ENCODE results near the gene MMP15. TPM values are rescaled to one million over a fixed set of nuclear protein-coding genes. Genes with fewer than 3 reads are reported as not detected.

The MMP15 gene
- total RNA-seq, 1 donor from 2014 or later: 15.4 TPM

GRCh38 chr16:58047557-58048348 is 22.2 kb downstream of the MMP15 start:
- TF ChIP-seq EZH2 (IDR thresholded peaks at IDR 0.05; ENCODE audit: insufficient read depth, low read length): no peak
- no peaks in the 10 kb centered on the region for H3K4me1 ChIP-seq (ENCODE audit: insufficient read depth, low read length)
- no peaks in the 10 kb centered on the region for H3K36me3 ChIP-seq (ENCODE audit: insufficient read depth, low read length)
- no peak overlapping the region for H3K4me2 ChIP-seq (ENCODE audit: low read length)
- Mint-ChIP-seq H3K4me1 (ENCODE audit: low read depth, unreplicated experiment) (no peaks in the 10 kb centered on the region), H3K4me3 (ENCODE audit: unreplicated experiment) (no peak overlapping the region), H3K9me3 (ENCODE audit: unreplicated experiment) (no peaks in the 10 kb centered on the region), H3K27me3 (ENCODE audit: low read depth, unreplicated experiment) (no peaks in the 10 kb centered on the region), H3K27ac (ENCODE audit: unreplicated experiment) (no peak overlapping the region), H3K36me3 (ENCODE audit: low read depth, unreplicated experiment) (peaks cover 2% of the 10 kb centered on the region)
- H3K4me3 ChIP-seq (ENCODE audit: insufficient read depth, low read depth, low read length): no peak overlapping the region
- DNase-seq (ENCODE audit: low read depth): no peak
- no peaks in the 10 kb centered on the region for H3K27me3 ChIP-seq (ENCODE audit: insufficient read depth, low read length)
- H3K9ac ChIP-seq (ENCODE audit: low read length): no peak overlapping the region
- H3K27ac ChIP-seq (ENCODE audit: low read depth, low read length): no peak overlapping the region
- no peaks in the 10 kb centered on the region for H3K79me2 ChIP-seq (ENCODE audit: insufficient read depth, low read length)
- no peak overlapping the region for H2AFZ ChIP-seq (ENCODE audit: low read depth, low read length)
- H4K20me1 ChIP-seq (ENCODE audit: insufficient read depth, low read length): no peaks in the 10 kb centered on the region
- FAIRE-seq: no peak
- no peaks in the 10 kb centered on the region for H3K9me3 ChIP-seq (ENCODE audit: insufficient read depth, low read depth, low read length)

DNA sequence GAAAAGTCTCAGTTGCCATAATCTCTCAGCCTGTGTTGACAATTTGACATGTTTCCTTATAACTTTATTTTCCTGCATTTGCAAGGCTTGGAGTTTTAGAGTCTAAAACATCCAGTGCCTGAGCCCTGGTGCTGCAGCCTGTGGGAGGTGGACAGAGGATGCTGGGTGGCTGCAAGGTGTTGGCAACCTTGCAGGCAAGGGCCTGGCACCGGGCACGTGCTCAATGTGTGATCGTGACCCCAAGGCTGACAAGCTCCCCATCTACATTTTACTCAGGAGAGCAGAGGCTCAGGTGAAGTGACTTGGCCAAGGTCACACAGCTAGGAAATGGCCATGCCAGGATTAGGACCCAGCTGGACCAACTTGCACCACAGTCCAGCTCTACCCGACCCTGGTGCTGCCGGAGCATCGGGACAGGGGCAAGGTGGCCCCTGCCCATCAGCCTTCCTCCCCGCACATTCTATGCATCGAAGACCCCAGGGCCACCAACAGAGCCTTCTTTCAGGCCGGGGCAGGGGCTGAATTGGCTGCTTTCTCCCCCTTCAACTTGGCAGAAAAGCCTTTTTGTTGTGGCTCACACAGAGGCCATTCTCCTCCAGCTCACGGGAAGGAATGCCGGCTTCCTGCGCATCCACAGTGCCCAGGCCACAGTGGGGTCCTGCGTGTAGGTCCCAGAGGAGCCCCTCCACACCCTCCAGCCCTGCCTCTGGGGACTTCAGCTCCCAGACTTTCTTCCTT is 23.1 kb downstream of the MMP15 start:
- TF ChIP-seq EZH2 (IDR thresholded peaks at IDR 0.05; ENCODE audit: insufficient read depth, low read length): no peak
- TF ChIP-seq, protein P1, sequence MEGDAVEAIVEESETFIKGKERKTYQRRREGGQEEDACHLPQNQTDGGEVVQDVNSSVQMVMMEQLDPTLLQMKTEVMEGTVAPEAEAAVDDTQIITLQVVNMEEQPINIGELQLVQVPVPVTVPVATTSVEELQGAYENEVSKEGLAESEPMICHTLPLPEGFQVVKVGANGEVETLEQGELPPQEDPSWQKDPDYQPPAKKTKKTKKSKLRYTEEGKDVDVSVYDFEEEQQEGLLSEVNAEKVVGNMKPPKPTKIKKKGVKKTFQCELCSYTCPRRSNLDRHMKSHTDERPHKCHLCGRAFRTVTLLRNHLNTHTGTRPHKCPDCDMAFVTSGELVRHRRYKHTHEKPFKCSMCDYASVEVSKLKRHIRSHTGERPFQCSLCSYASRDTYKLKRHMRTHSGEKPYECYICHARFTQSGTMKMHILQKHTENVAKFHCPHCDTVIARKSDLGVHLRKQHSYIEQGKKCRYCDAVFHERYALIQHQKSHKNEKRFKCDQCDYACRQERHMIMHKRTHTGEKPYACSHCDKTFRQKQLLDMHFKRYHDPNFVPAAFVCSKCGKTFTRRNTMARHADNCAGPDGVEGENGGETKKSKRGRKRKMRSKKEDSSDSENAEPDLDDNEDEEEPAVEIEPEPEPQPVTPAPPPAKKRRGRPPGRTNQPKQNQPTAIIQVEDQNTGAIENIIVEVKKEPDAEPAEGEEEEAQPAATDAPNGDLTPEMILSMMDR (IDR thresholded peaks at IDR 0.05; ENCODE audit: insufficient read depth, low read depth, low read length): no peak
- no peaks in the 10 kb centered on the region for H3K9me3 ChIP-seq (ENCODE audit: insufficient read depth, low read depth, low read length)
- H3K4me3 ChIP-seq (ENCODE audit: insufficient read depth, low read depth, low read length): no peak overlapping the region
- DNase-seq (ENCODE audit: low read depth): no peak
- no peaks in the 10 kb centered on the region for H3K27me3 Mint-ChIP-seq (ENCODE audit: low read depth, unreplicated experiment)
- no peak overlapping the region for H2AFZ ChIP-seq (ENCODE audit: low read depth, low read length)
- H3K4me3 Mint-ChIP-seq (ENCODE audit: unreplicated experiment): no peak overlapping the region
- no peaks in the 10 kb centered on the region for H3K4me1 Mint-ChIP-seq (ENCODE audit: low read depth, unreplicated experiment)
- H3K9me3 Mint-ChIP-seq (ENCODE audit: unreplicated experiment): no peaks in the 10 kb centered on the region
- no peaks in the 10 kb centered on the region for H3K27me3 ChIP-seq (ENCODE audit: insufficient read depth, low read length)
- FAIRE-seq: no peak
- no peak overlapping the region for H3K4me2 ChIP-seq (ENCODE audit: low read length)
- no peaks in the 10 kb centered on the region for H3K36me3 Mint-ChIP-seq (ENCODE audit: low read depth, unreplicated experiment)
- H3K27ac Mint-ChIP-seq (ENCODE audit: unreplicated experiment): no peak overlapping the region
- H3K36me3 ChIP-seq (ENCODE audit: insufficient read depth, low read length): no peaks in the 10 kb centered on the region
- no peak overlapping the region for H3K9ac ChIP-seq (ENCODE audit: low read length)
- H3K27ac ChIP-seq (ENCODE audit: low read depth, low read length): no peak overlapping the region
- no peaks in the 10 kb centered on the region for H3K79me2 ChIP-seq (ENCODE audit: insufficient read depth, low read length)
- no peaks in the 10 kb centered on the region for H4K20me1 ChIP-seq (ENCODE audit: insufficient read depth, low read length)
- no peaks in the 10 kb centered on the region for H3K4me1 ChIP-seq (ENCODE audit: insufficient read depth, low read length)

DNA sequence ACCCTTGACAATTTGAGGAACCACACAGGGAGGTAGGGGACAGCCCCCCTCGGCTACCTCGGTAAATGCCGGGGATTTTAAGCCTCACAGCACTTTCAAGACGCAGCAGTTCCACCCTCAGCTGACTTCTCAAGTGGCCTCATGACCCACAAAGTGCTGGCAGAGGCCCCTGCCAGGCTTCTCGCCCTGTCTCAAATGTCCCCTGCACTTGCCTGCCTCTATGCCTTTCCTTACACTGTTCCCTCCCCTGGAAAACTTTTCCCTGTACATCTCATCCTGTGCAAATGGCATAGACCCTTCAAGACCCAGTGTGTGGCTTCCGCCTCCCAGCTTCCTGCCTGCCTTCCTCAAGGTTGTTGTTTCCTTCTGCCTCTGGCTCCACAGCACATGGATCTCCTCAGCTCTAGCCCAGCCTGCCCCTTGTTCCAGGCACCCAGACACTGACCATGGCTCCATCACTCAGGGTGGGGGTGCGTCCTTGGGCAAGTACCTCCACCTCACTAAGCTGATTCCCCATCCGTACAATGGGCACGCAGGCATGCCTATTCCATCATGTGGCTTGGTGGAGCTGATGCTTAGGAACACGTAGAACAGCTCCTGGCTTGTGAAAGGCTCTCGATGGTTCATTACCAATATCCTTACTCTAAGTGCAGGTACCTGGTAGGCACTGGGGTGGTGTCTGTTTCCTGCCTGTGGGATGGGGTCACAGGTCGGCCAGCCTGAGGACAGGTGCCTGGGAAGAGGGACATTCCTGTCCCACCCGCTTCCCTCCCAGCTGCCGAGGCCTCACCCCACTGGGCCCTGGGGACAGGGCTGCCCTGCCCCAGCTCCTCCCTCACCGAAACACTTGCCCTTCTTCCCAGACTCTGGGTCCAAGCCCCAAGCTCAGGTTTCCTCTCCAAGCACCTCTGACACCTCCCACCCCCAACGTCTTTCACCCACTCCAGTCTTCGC is 24.0 kb downstream of the MMP15 start:
- no peaks in the 10 kb centered on the region for H4K20me1 ChIP-seq (ENCODE audit: insufficient read depth, low read length)
- Mint-ChIP-seq H3K4me3 (ENCODE audit: unreplicated experiment) (no peak overlapping the region), H3K36me3 (ENCODE audit: low read depth, unreplicated experiment) (no peaks in the 10 kb centered on the region), H3K27me3 (ENCODE audit: low read depth, unreplicated experiment) (no peaks in the 10 kb centered on the region), H3K9me3 (ENCODE audit: unreplicated experiment) (no peaks in the 10 kb centered on the region), H3K4me1 (ENCODE audit: low read depth, unreplicated experiment) (no peaks in the 10 kb centered on the region), H3K27ac (ENCODE audit: unreplicated experiment) (no peak overlapping the region)
- H3K27ac ChIP-seq (ENCODE audit: low read depth, low read length): no peak overlapping the region
- no peak overlapping the region for H3K4me3 ChIP-seq (ENCODE audit: insufficient read depth, low read depth, low read length)
- no peaks in the 10 kb centered on the region for H3K9me3 ChIP-seq (ENCODE audit: insufficient read depth, low read depth, low read length)
- no peak for FAIRE-seq
- no peak overlapping the region for H3K4me2 ChIP-seq (ENCODE audit: low read length)
- no peaks in the 10 kb centered on the region for H3K4me1 ChIP-seq (ENCODE audit: insufficient read depth, low read length)
- H2AFZ ChIP-seq (ENCODE audit: low read depth, low read length): no peak overlapping the region
- H3K79me2 ChIP-seq (ENCODE audit: insufficient read depth, low read length): no peaks in the 10 kb centered on the region
- no peak overlapping the region for H3K9ac ChIP-seq (ENCODE audit: low read length)
- TF ChIP-seq EZH2 (IDR thresholded peaks at IDR 0.05; ENCODE audit: insufficient read depth, low read length): no peak
- no peaks in the 10 kb centered on the region for H3K27me3 ChIP-seq (ENCODE audit: insufficient read depth, low read length)
- no peaks in the 10 kb centered on the region for H3K36me3 ChIP-seq (ENCODE audit: insufficient read depth, low read length)
- DNase-seq (ENCODE audit: low read depth): no peak

Data from astrocyte (in vitro differentiated cells and primary cell).